Measurements from ENCODE around the gene EBLN2. TPM values are rescaled to one million over a fixed set of nuclear protein-coding genes. Genes with fewer than 3 reads are reported as not detected.

Gene EBLN2
- total RNA-seq, 4 donors from 2014 or later: 1.1 to 6.3 (median 4.4) TPM

DNA sequence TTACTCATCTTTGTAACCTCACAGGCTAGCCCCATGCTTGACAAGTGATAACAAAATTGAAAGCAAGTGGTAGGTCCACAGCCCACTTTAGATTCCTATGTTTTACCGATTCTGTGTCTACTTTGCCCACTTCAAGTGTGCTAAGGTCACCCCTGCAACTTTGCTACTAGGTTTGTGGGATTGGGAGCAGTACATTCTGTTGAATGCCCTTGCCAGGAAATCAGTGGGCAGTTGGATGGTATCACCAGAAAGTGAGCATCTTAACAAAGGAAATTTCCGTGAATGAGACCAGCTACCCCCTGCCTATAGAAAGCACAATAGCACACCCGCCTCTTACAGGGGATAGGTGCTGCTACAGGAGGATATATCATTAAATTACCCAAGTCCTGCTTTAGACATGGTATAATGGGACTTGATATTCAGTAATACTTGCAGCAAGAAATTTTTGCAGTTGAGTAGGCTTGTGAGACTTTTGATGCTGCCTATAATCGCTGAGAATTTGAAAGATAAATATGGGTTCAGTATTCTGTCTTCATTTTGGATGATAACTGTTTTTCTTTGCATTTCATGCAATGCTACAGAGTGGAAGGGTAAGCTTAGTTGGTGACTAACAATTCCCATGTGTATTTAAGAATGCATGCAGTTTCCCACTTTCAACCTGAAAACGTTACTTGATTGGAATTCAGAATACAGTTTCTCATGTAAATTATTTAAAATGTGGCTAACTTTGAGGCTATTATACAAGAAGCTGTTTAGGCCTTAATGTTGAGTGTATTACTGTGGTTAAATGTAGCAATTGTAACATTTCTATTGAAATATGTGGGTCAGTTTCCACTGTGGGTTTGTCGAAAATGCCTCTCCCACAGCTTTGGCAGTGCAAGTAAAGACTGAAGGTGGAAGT lies 9.5 kb downstream of the EBLN2 start:
- Histone ChIP-seq H3K4me1 (no peaks in the 10 kb centered on the region), H3K9me3 (no peaks in the 10 kb centered on the region), H3K27ac (no peak overlapping the region), H3K27me3 (no peaks in the 10 kb centered on the region), H3K4me3 (no peak overlapping the region), H3K36me3 (peaks cover 0 to 29% (median 0%) of the 10 kb centered on the region in 3 donors)
- intact Hi-C loops (cut with DNase I): loop anchor here (10.0 kb wide), 1 partner anchor 226 kb away; the partner anchor contains the start of gene SHQ1
- no peak for DNase-seq
- TF ChIP-seq, protein P1, sequence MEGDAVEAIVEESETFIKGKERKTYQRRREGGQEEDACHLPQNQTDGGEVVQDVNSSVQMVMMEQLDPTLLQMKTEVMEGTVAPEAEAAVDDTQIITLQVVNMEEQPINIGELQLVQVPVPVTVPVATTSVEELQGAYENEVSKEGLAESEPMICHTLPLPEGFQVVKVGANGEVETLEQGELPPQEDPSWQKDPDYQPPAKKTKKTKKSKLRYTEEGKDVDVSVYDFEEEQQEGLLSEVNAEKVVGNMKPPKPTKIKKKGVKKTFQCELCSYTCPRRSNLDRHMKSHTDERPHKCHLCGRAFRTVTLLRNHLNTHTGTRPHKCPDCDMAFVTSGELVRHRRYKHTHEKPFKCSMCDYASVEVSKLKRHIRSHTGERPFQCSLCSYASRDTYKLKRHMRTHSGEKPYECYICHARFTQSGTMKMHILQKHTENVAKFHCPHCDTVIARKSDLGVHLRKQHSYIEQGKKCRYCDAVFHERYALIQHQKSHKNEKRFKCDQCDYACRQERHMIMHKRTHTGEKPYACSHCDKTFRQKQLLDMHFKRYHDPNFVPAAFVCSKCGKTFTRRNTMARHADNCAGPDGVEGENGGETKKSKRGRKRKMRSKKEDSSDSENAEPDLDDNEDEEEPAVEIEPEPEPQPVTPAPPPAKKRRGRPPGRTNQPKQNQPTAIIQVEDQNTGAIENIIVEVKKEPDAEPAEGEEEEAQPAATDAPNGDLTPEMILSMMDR (IDR thresholded peaks at IDR 0.05): no peak
- no peak for TF ChIP-seq POLR2A (IDR thresholded peaks at IDR 0.05)
- WGBS, 2 donors: 48 to 53% methylated on average over 6 of the region's 6 CpGs

DNA sequence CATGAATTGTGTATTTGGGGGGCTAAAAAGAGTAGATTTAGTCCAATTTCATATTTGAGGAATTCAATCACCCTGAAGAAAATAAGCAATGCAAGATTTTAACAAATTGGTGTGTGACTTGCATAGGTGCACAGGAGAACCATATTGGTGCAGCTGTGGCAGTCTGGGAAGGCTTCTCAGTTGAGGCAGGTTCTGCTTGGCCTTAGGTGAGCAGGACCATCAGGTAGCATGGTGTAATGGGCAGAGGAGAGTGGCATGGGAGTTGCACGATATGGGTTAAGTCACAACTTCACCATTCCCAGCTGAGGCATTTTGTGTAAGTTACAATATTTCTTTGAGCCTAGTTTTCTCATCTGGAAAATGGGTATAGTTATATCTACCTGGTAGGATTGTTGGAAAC lies 10.5 kb downstream of the EBLN2 start:
- intact Hi-C loops (cut with DNase I): loop anchor here (10.0 kb wide), 1 partner anchor 227 kb away; the partner anchor contains the start of gene SHQ1
- Histone ChIP-seq H3K9me3 (no peaks in the 10 kb centered on the region), H3K36me3 (peaks cover 0 to 19% (median 0%) of the 10 kb centered on the region in 3 donors), H3K27me3 (no peaks in the 10 kb centered on the region), H3K4me1 (no peaks in the 10 kb centered on the region), H3K4me3 (no peak overlapping the region), H3K27ac (no peak overlapping the region)
- TF ChIP-seq POLR2A (IDR thresholded peaks at IDR 0.05): no peak
- TF ChIP-seq, protein P1 (IDR thresholded peaks at IDR 0.05): no peak
- WGBS, 2 donors: 88 to 91% methylated on average over 1 of the region's 1 CpG
- DNase-seq: no peak

DNA sequence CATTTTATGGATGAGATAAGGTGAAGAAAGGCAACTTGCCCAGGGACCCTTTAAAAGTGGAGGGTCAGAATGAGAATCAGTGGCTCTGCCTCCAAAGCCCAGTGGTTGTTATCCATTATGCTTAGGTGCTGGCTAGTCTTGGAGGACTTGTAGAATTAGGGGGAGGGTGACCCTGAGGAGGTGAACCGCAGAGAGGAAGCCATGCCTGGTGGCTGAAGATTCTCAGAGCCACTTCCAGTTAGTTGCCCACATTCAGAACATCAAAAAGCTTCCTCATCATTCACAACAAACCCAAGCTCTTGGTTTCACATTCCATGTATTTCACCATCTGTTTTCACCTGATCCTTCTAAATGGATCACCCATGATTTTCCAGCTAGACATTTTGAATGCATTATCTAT lies 11.2 kb downstream of the EBLN2 start:
- no peaks in the 10 kb centered on the region for H3K9me3 ChIP-seq
- DNase-seq: no peak
- no peaks in the 10 kb centered on the region for H3K27me3 ChIP-seq
- peaks cover 0 to 14% (median 0%) of the 10 kb centered on the region in 3 donors for H3K36me3 ChIP-seq
- 43 to 47% methylated on average over 1 of the region's 1 CpG for WGBS, 2 donors
- intact Hi-C loops (cut with DNase I): loop anchor here (10.0 kb wide), 1 partner anchor 228 kb away; the partner anchor contains the start of gene SHQ1
- H3K27ac ChIP-seq: no peak overlapping the region
- H3K4me3 ChIP-seq: no peak overlapping the region
- H3K4me1 ChIP-seq: no peaks in the 10 kb centered on the region
- no peak for TF ChIP-seq POLR2A (IDR thresholded peaks at IDR 0.05)
- TF ChIP-seq, protein P1 (IDR thresholded peaks at IDR 0.05): no peak

DNA sequence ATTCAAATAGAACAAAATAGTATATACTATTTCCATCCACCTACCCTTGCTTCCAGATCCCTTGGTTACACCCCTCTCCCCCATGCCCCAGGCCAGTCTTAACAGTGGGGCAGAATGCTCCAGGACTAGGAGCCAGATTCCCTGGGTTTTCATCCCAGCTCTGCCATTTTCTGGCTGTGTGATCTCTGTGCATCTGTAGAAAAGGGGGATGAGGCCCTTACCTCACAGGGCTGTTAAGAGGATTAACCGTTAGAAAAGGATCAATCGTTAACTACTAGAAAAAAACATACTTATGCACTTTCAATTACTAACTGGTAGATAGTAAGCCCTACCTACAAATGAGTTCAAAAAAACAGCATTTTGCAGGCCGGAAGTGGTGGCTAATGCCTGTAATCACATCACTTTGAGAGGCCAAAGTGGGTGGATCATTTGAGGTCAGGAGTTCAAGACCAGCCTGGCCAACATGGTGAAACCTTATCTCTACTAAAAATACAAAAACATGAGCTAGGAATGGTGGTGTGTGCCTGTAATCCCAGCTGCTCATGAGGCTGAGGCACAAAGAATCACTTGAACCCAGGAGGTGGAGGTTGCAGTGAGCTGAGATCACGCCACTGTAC lies 11.7 kb downstream of the EBLN2 start:
- H3K4me3 ChIP-seq: no peak overlapping the region
- no peak overlapping the region for H3K27ac ChIP-seq
- no peaks in the 10 kb centered on the region for H3K4me1 ChIP-seq
- DNase-seq: no peak
- TF ChIP-seq, protein P1 (IDR thresholded peaks at IDR 0.05): no peak
- no peak for TF ChIP-seq POLR2A (IDR thresholded peaks at IDR 0.05)
- H3K9me3 ChIP-seq: no peaks in the 10 kb centered on the region
- no peaks in the 10 kb centered on the region for H3K27me3 ChIP-seq
- intact Hi-C loops (cut with DNase I): loop anchor here (10.0 kb wide), 1 partner anchor 228 kb away; the partner anchor contains the start of gene SHQ1
- peaks cover 0 to 14% (median 0%) of the 10 kb centered on the region in 3 donors for H3K36me3 ChIP-seq
- 62 to 66% methylated on average over 4 of the region's 4 CpGs for WGBS, 2 donors

DNA sequence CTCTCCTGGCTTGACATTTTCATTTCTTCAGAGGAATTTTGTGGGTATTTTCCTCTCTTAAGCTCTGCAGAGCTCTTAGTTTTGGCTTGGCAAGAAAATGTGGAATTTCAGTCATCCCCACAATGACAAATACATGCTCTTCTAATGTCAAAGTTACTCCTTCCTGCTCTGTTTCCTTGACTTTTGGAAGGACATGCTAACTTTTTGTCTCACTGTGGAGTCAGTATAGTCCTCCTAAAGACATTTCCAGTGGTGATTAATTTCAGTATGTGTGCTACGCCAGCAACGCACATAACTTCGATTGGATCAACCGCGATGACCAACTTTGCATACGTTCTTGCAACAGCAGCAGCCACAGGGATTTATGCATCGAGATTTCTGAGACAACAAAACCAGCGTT lies 13.3 kb downstream of the EBLN2 start:
- Histone ChIP-seq H3K27ac (no peak overlapping the region), H3K27me3 (no peaks in the 10 kb centered on the region), H3K36me3 (peaks cover 0 to under 1% (median 0%) of the 10 kb centered on the region in 3 donors), H3K9me3 (no peaks in the 10 kb centered on the region), H3K4me1 (no peaks in the 10 kb centered on the region), H3K4me3 (no peak overlapping the region)
- intact Hi-C loops (cut with DNase I): loop anchor here (10.0 kb wide), 1 partner anchor 230 kb away; the partner anchor contains the start of gene SHQ1
- WGBS, 2 donors: 78 to 87% methylated on average over 8 of the region's 8 CpGs
- TF ChIP-seq, protein P1 (IDR thresholded peaks at IDR 0.05): no peak
- no peak for TF ChIP-seq POLR2A (IDR thresholded peaks at IDR 0.05)
- no peak for DNase-seq
